GM12878 (cell line): ENCODE data around the gene PCDHGC5. TPM values are rescaled to one million over a fixed set of nuclear protein-coding genes. Genes with fewer than 3 reads are reported as not detected.

Source experiments
- BHLHE40 ChIP-seq, 2 experiments: fragments of 450-650 bp in 1 of 2; IDR thresholded peaks; 2 replicates each; pipeline ENCODE4 v1.6.1; 2011 to 2017; ENCODE audit warnings: low read depth in 2 of 2, borderline replicate concordance in 1 of 2, improper control_type of control experiment in 1 of 2, low read length in 1 of 2, mild to moderate bottlenecking in 1 of 2
- CBX3 ChIP-seq: fragments of 200-600 bp; sonication (generic); IDR thresholded peaks from 2 replicates; pipeline ENCODE4 v1.6.1; 2016; ENCODE audit warnings: low read depth, borderline replicate concordance
- CHD2 ChIP-seq: IDR thresholded peaks from 2 replicates; pipeline ENCODE4 v1.6.1; 2011; ENCODE audit warnings: low read depth, low read length, improper control_type of control experiment, borderline replicate concordance
- CREB1 ChIP-seq: IDR thresholded peaks from 2 replicates; pipeline ENCODE4 v1.6.1; 2012; ENCODE audit warnings: low read depth, mild to moderate bottlenecking, inconsistent platforms
- CREM ChIP-seq: IDR thresholded peaks from 2 replicates; pipeline ENCODE4 v1.6.1; 2014; ENCODE audit warnings: antibody characterized with exemption, low read depth
- CTCF ChIP-seq, 3 experiments: IDR thresholded peaks in 2 of 3; conservative IDR thresholded peaks in 1 of 3; 2 replicates each; pipeline ENCODE4 v1.5.1; 2011; ENCODE audit warnings: low read depth in 3 of 3, low read length in 3 of 3, mild to moderate bottlenecking in 3 of 3, control low read depth in 2 of 3, moderate library complexity in 2 of 3, inconsistent platforms in 1 of 3, mixed read lengths in 1 of 3; ENCODE audit not compliant: control insufficient read depth in 2 of 3, insufficient read depth in 1 of 3; ENCODE audit errors: extremely low read depth in 1 of 3
- EP300 ChIP-seq, 2 experiments: fragments of 150-350 bp in 1 of 2; IDR thresholded peaks; 2 replicates each; pipeline ENCODE4 v1.6.1; 2011 to 2012; ENCODE audit warnings: low read depth in 2 of 2, low read length in 2 of 2, borderline replicate concordance in 1 of 2, improper control_type of control experiment in 1 of 2, inconsistent platforms in 1 of 2; ENCODE audit not compliant: control insufficient read depth in 1 of 2
- HDAC6 ChIP-seq: fragments of 200-600 bp; sonication (generic); IDR thresholded peaks from one replicate; pipeline ENCODE4 v1.8.0; 2017; ENCODE audit warnings: antibody characterized with exemption; ENCODE audit not compliant: unreplicated experiment
- MEF2B ChIP-seq: fragments of 450-650 bp; IDR thresholded peaks from 2 replicates; pipeline ENCODE4 v1.6.1; 2018; ENCODE audit warnings: mild to moderate bottlenecking, moderate library complexity; ENCODE audit not compliant: partially characterized antibody, poor library complexity, severe bottlenecking
- MXI1 ChIP-seq: fragments of 150-350 bp; IDR thresholded peaks from 2 replicates; pipeline ENCODE4 v1.6.1; 2011; ENCODE audit warnings: low read depth, mild to moderate bottlenecking, inconsistent platforms, low read length, improper control_type of control experiment
- NFXL1 ChIP-seq: fragments of 450-650 bp; IDR thresholded peaks from 2 replicates; pipeline ENCODE4 v1.6.1; 2017; ENCODE audit warnings: antibody characterized with exemption, mild to moderate bottlenecking, borderline replicate concordance
- SPI1 ChIP-seq: IDR thresholded peaks from 2 replicates; pipeline ENCODE4 v1.6.1; 2011; ENCODE audit warnings: low read depth, mild to moderate bottlenecking, low read length, moderate library complexity, borderline replicate concordance; ENCODE audit not compliant: insufficient read depth
- TARDBP ChIP-seq: IDR thresholded peaks from 2 replicates; pipeline ENCODE4 v1.6.1; 2016; ENCODE audit warnings: borderline replicate concordance
- TBL1XR1 ChIP-seq: IDR thresholded peaks from 2 replicates; pipeline ENCODE4 v1.6.1; 2012; ENCODE audit warnings: low read depth, low read length, improper control_type of control experiment
- USF1 ChIP-seq: IDR thresholded peaks from 2 replicates; pipeline ENCODE4 v1.6.1; 2011; ENCODE audit warnings: borderline replicate concordance, low read depth, mild to moderate bottlenecking, moderate library complexity, mixed read lengths, low read length; ENCODE audit not compliant: insufficient read depth; ENCODE audit errors: extremely low read length
- WRNIP1 ChIP-seq: IDR thresholded peaks from 2 replicates; pipeline ENCODE4 v1.6.1; 2011; ENCODE audit warnings: low read depth, low read length, improper control_type of control experiment, borderline replicate concordance
- ZBTB4 ChIP-seq: fragments of 450-650 bp; formaldehyde crosslinking; IDR thresholded peaks from 2 replicates; pipeline ENCODE4 v1.4.0; 2022; ENCODE audit warnings: mild to moderate bottlenecking, moderate library complexity
- ZNF687 ChIP-seq: fragments of 450-650 bp; IDR thresholded peaks from 2 replicates; pipeline ENCODE4 v1.6.1; 2017; ENCODE audit warnings: mild to moderate bottlenecking, moderate library complexity
- polyA plus RNA-seq, 11 experiments: library from polyadenylated mRNA; depleted of rRNA in 4 of 11; unstranded in 6 of 11; stranded (reverse) in 5 of 11; fragments of >200 nt; fragmentation: Nextera tagmentation in 4 of 11; fragmentation: Illumina TruSeq in 1 of 11; extraction: Ambion mirVana in 4 of 11; extraction: Trizol in 1 of 11; gene quantifications; 1 replicate in 1 of 11; 2 replicates in 10 of 11; pipeline versions ENCODE4 v1.2.1 to v1.2.3, GENCODE V29; 2011 to 2016; ENCODE audit warnings: inconsistent platforms in 2 of 11, missing spikeins in 2 of 11, low read depth in 1 of 11
- total RNA-seq, 4 experiments: library from RNA; depleted of rRNA in 3 of 4; stranded (reverse); fragments of >200 nt in 3 of 4; fragmentation: Illumina TruSeq in 1 of 4; extraction: Trizol in 1 of 4; gene quantifications; 2 replicates each; pipeline versions ENCODE4 v1.2.1 to v1.2.3, GENCODE V29; 2013 to 2021

PCDHGC5 gene
- total and polyA plus RNA-seq, 10 of the 15 experiments (the other 5 are each of a cell fraction or from before 2014, with no cell fraction given), result 0.05 to 0.87 (median 0.18) TPM; not detected in 2

GRCh38 chr5:141492168-141492885 lies 3.4 kb downstream of the PCDHGC5 start (continued):
- TF ChIP-seq NFXL1, result no peak
- TF ChIP-seq TBL1XR1, result no peak
- TF ChIP-seq SPI1, result peak; percentile 32; the same call in 1 of the 2 replicates
- TF ChIP-seq ZBTB4, result no peak
- no peak for TF ChIP-seq CTCF (IDR thresholded peaks at IDR 0.05 in 2 of 3, conservative IDR thresholded peaks at IDR 0.05 in 1 of 3; ENCODE audit: control insufficient read depth in 2 of 3, extremely low read depth in 1 of 3, insufficient read depth in 1 of 3, low read depth in 3 of 3, low read length in 3 of 3)
- no peak for TF ChIP-seq WRNIP1
- TF ChIP-seq BHLHE40 (IDR thresholded peaks at IDR 0.05; ENCODE audit: borderline replicate concordance in 1 of 2, low read depth in 2 of 2, low read length in 1 of 2), result peak; percentile 97 to 98
- no peak for TF ChIP-seq CHD2
- TF ChIP-seq CREB1, result peak; percentile 36; the same call in 1 of the 2 replicates
- TF ChIP-seq HDAC6, result no peak
- peak; percentile 26; the same call in 1 of the 2 replicates for TF ChIP-seq CREM
- peak; percentile 78 for TF ChIP-seq USF1
- no peak for TF ChIP-seq TARDBP
- peak; percentile 37 for TF ChIP-seq MEF2B
- TF ChIP-seq CBX3, result no peak
- peak; percentile 70 for TF ChIP-seq MXI1
- TF ChIP-seq ZNF687, result peak; percentile 89
- no peak for TF ChIP-seq EP300 (IDR thresholded peaks at IDR 0.05; ENCODE audit: borderline replicate concordance in 1 of 2, control insufficient read depth in 1 of 2, low read depth in 2 of 2, low read length in 2 of 2)
